Measurements from ENCODE around the gene PIP5KL1.

DNA sequence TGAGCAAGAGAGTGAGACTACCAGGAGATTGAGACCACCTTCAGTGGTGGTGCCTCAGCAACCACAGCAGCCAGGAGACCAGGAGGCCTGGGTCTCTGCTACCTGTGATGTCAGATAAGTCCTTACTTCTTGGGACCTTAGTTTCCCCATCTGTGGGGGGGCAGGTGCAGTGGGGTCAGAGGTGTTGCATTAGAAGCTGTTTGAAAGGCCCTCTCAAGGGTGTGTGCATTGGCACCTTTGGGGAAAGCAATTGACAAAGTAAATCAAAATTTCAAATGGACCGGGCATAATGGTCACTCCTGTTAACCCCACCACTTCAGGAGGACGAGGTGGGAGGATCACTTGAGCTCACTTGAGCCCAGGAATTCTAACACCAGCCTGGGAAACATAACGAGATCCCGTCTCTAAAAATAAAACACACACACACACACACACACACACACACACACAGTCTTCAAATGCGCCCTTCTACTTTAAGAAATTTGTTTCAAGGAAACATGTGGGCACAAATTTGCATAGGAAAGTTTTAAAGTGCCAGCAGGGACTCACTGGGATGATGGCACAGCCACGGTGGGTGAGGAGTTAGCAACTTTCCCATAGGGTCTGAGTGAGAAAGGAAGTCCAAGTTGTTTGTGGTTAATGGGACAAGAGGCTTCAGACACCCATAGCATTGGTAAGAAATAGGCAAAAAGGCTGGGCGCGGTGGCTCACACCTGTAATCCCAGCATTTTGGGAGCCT lies 51.8 kb downstream of the PIP5KL1 start:
- TF ChIP-seq, protein P1, sequence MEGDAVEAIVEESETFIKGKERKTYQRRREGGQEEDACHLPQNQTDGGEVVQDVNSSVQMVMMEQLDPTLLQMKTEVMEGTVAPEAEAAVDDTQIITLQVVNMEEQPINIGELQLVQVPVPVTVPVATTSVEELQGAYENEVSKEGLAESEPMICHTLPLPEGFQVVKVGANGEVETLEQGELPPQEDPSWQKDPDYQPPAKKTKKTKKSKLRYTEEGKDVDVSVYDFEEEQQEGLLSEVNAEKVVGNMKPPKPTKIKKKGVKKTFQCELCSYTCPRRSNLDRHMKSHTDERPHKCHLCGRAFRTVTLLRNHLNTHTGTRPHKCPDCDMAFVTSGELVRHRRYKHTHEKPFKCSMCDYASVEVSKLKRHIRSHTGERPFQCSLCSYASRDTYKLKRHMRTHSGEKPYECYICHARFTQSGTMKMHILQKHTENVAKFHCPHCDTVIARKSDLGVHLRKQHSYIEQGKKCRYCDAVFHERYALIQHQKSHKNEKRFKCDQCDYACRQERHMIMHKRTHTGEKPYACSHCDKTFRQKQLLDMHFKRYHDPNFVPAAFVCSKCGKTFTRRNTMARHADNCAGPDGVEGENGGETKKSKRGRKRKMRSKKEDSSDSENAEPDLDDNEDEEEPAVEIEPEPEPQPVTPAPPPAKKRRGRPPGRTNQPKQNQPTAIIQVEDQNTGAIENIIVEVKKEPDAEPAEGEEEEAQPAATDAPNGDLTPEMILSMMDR (IDR thresholded peaks at IDR 0.05; ENCODE audit: extremely low read depth in 1 of 2, insufficient read depth in 1 of 2, low read depth in 1 of 2, low read length in 2 of 2) = no peak
- TF ChIP-seq EZH2 (IDR thresholded peaks at IDR 0.05; ENCODE audit: borderline replicate concordance, low read depth, low read length, severe bottlenecking) = no peak

All from endothelial cell of umbilical vein (primary cell).